PC-3 (cell line): ENCODE results near the gene RUFY3.

Experiments used
- EZH2 ChIP-seq: fragments of 300-600 bp; sonication (generic); IDR thresholded peaks from one replicate; pipeline ENCODE4 v1.6.1; 2017; ENCODE audit warnings: antibody characterized with exemption, mild to moderate bottlenecking, low read length; ENCODE audit not compliant: unreplicated experiment
- TF ChIP-seq, protein P1 (sequence below): fragments of 300-600 bp; sonication (generic); conservative IDR thresholded peaks from 2 replicates; pipeline ENCODE4 v1.5.1; 2017; ENCODE audit warnings: antibody characterized with exemption, low read depth, mild to moderate bottlenecking, low read length

DNA sequence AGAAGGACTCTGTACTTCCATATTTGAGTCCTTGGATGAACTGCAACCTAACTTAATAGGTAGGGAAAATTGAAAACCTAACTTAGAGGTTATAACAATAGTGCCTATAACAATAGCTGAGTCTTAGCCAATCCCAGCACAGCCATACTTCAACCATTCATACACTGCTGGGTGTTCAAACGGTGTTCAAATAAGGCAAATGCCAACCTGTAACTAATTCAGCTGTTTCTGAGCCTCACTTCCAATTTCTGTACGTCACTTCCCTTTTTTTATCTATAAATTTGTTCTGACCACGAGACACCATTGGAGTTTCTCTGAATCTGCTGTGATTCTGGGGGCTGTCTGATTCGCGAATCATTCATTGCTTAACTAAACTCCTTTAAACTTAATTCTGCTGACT is 127.5 kb downstream of the RUFY3 start:
- TF ChIP-seq EZH2 = no peak
- TF ChIP-seq, protein P1, sequence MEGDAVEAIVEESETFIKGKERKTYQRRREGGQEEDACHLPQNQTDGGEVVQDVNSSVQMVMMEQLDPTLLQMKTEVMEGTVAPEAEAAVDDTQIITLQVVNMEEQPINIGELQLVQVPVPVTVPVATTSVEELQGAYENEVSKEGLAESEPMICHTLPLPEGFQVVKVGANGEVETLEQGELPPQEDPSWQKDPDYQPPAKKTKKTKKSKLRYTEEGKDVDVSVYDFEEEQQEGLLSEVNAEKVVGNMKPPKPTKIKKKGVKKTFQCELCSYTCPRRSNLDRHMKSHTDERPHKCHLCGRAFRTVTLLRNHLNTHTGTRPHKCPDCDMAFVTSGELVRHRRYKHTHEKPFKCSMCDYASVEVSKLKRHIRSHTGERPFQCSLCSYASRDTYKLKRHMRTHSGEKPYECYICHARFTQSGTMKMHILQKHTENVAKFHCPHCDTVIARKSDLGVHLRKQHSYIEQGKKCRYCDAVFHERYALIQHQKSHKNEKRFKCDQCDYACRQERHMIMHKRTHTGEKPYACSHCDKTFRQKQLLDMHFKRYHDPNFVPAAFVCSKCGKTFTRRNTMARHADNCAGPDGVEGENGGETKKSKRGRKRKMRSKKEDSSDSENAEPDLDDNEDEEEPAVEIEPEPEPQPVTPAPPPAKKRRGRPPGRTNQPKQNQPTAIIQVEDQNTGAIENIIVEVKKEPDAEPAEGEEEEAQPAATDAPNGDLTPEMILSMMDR = no peak
